H1 (cell line): ENCODE data around the gene HOXA6. TPM values are rescaled to one million over a fixed set of nuclear protein-coding genes. Genes with fewer than 3 reads are reported as not detected.

Source experiments
- CTCF ChIA-PET: fragments of 300-600 bp; sonication (Branson Sonifier 250); formaldehyde crosslinking; loops from one replicate; lab custom pipeline; 2021; ENCODE audit not compliant: partially characterized antibody; lab: Charles Lee
- POLR2A ChIA-PET: fragments of 300-600 bp; sonication (Branson Sonifier 250); formaldehyde crosslinking; loops from one replicate; lab custom pipeline; 2021; ENCODE audit warnings: inconsistent platforms; ENCODE audit not compliant: partially characterized antibody; lab: Charles Lee
- DNase-seq, 2 experiments: peaks; one replicate each; pipeline versions ENCODE4 v3.0.0 to v3.0.0-alpha.2; 2010 to 2022; ENCODE audit warnings: low spot score in 2 of 2, low read depth in 1 of 2, mixed read lengths in 1 of 2
- FAIRE-seq: peaks from 2 replicates; lab custom pipeline; 2011; peaks lifted over from hg19 to GRCh38; lab: Jason Lieb, UNC
- H2AFZ ChIP-seq: 2 replicates; pipeline ENCODE4 v1.8.1; 2012; ENCODE audit warnings: low read length, inconsistent platforms
- H2AK5ac ChIP-seq: 2 replicates; pipeline ENCODE4 v1.6.1; 2013; ENCODE audit warnings: low read depth, low read length
- H2BK120ac ChIP-seq: replicated peaks from 2 replicates; pipeline ENCODE3; 2013; ENCODE audit warnings: low read depth, low read length, inconsistent platforms
- H2BK12ac ChIP-seq: 2 replicates; pipeline ENCODE4 v1.6.1; 2013; ENCODE audit warnings: low read depth, low read length
- H2BK15ac ChIP-seq: 2 replicates; pipeline ENCODE4 v1.6.1; 2013; ENCODE audit warnings: low read length
- H2BK20ac ChIP-seq: 2 replicates; pipeline ENCODE4 v1.6.1; 2013; ENCODE audit warnings: low read length
- H2BK5ac ChIP-seq: 2 replicates; pipeline ENCODE4 v1.6.1; 2013; ENCODE audit warnings: low read depth, low read length
- H3K14ac ChIP-seq: 2 replicates; pipeline ENCODE4 v1.6.1; 2013; ENCODE audit warnings: inconsistent platforms; ENCODE audit not compliant: insufficient read length
- H3K18ac ChIP-seq: 2 replicates; pipeline ENCODE4 v1.6.1; 2013; ENCODE audit warnings: low read length; ENCODE audit errors: extremely low read depth
- H3K23ac ChIP-seq: 2 replicates; pipeline ENCODE4 v1.6.1; 2013; ENCODE audit warnings: inconsistent platforms; ENCODE audit not compliant: insufficient read length
- H3K23me2 ChIP-seq: 2 replicates; pipeline ENCODE4 v1.6.1; 2013; ENCODE audit warnings: low read depth, low read length
- H3K27ac ChIP-seq: 2 replicates; pipeline ENCODE4 v1.6.1; 2011; ENCODE audit warnings: low read depth, low read length, inconsistent platforms
- H3K27me3 ChIP-seq, 4 experiments: replicated peaks in 1 of 4; 1 replicate in 1 of 4; 2 replicates in 3 of 4; pipeline versions ENCODE4 v1.6.1 to v1.8.1; 2011 to 2013; ENCODE audit warnings: low read length in 3 of 4, mild to moderate bottlenecking in 3 of 4, inconsistent platforms in 2 of 4, mixed read lengths in 2 of 4, moderate library complexity in 1 of 4; ENCODE audit not compliant: control insufficient read depth in 3 of 4, insufficient read depth in 3 of 4; ENCODE audit errors: extremely low read depth in 1 of 4
- H3K36me3 ChIP-seq, 4 experiments: 2 replicates each; pipeline versions ENCODE4 v1.6.1 to v1.8.1; 2011 to 2013; ENCODE audit warnings: mild to moderate bottlenecking in 4 of 4, low read length in 3 of 4, moderate library complexity in 2 of 4, control low read depth in 1 of 4, inconsistent platforms in 1 of 4; ENCODE audit not compliant: insufficient read depth in 4 of 4, control insufficient read depth in 2 of 4
- H3K4ac ChIP-seq: replicated peaks from 2 replicates; pipeline ENCODE3; 2013; ENCODE audit warnings: low read length, low read depth, mixed read lengths, inconsistent platforms; ENCODE audit not compliant: insufficient read length
- H3K4me1 ChIP-seq, 4 experiments: replicated peaks in 1 of 4; 1 replicate in 1 of 4; 2 replicates in 3 of 4; pipeline versions ENCODE4 v1.6.1 to v1.8.1; 2011 to 2013; ENCODE audit warnings: low read length in 3 of 4, inconsistent platforms in 2 of 4, mixed read lengths in 1 of 4; ENCODE audit not compliant: insufficient read depth in 4 of 4, control insufficient read depth in 3 of 4
- H3K4me2 ChIP-seq, 2 experiments: 2 replicates each; pipeline versions ENCODE4 v1.6.1 to v1.8.1; 2011 to 2013; ENCODE audit warnings: low read depth in 2 of 2, low read length in 2 of 2, control low read depth in 1 of 2, inconsistent platforms in 1 of 2, mild to moderate bottlenecking in 1 of 2; ENCODE audit not compliant: insufficient read depth in 1 of 2
- H3K4me3 ChIP-seq, 4 experiments: fragments of 200-600, 300-600 bp in 1 of 4; sonication (generic), shearing (Covaris generic), sonication (Bioruptor Twin) in 1 of 4; 2 replicates each; pipeline versions ENCODE4 v1.5.1 to v1.8.1; 2011 to 2016; ENCODE audit warnings: low read length in 4 of 4, low read depth in 3 of 4, control low read depth in 2 of 4, inconsistent platforms in 2 of 4, mild to moderate bottlenecking in 2 of 4, mixed read lengths in 1 of 4, moderate library complexity in 1 of 4; ENCODE audit not compliant: insufficient read depth in 2 of 4; ENCODE audit errors: extremely low read depth in 1 of 4
- H3K56ac ChIP-seq: replicated peaks from 2 replicates; pipeline ENCODE3; 2013; ENCODE audit warnings: low read depth, mild to moderate bottlenecking, mixed read lengths, low read length, inconsistent platforms; ENCODE audit not compliant: insufficient read length
- H3K79me1 ChIP-seq: 2 replicates; pipeline ENCODE4 v1.6.1; 2013; ENCODE audit warnings: low read depth, low read length, control low read depth
- H3K79me2 ChIP-seq, 2 experiments: 2 replicates each; pipeline versions ENCODE4 v1.6.1 to v1.8.1; 2012 to 2013; ENCODE audit warnings: low read length in 2 of 2, mild to moderate bottlenecking in 2 of 2, inconsistent platforms in 1 of 2; ENCODE audit not compliant: insufficient read depth in 2 of 2, control insufficient read depth in 1 of 2
- H3K9ac ChIP-seq, 4 experiments: replicated peaks in 1 of 4; 1 replicate in 1 of 4; 2 replicates in 3 of 4; pipeline versions ENCODE4 v1.6.1 to v1.8.1; 2011 to 2013; ENCODE audit warnings: low read depth in 3 of 4, low read length in 3 of 4, control low read depth in 2 of 4, mild to moderate bottlenecking in 2 of 4, moderate library complexity in 2 of 4, inconsistent platforms in 1 of 4; ENCODE audit errors: extremely low read depth in 1 of 4
- H3K9me3 ChIP-seq, 2 experiments: 2 replicates each; pipeline versions ENCODE4 v1.6.1 to v1.8.1; 2012 to 2013; ENCODE audit warnings: mild to moderate bottlenecking in 2 of 2, moderate library complexity in 2 of 2, control low read depth in 1 of 2, inconsistent platforms in 1 of 2, low read depth in 1 of 2, low read length in 1 of 2, mixed read lengths in 1 of 2; ENCODE audit not compliant: insufficient read depth in 2 of 2
- H4K20me1 ChIP-seq, 2 experiments: replicated peaks in 1 of 2; 2 replicates each; pipeline versions ENCODE3 to v1.8.1; 2011 to 2013; ENCODE audit warnings: inconsistent platforms in 2 of 2, low read length in 2 of 2, mild to moderate bottlenecking in 1 of 2; ENCODE audit not compliant: insufficient read depth in 2 of 2, control insufficient read depth in 1 of 2
- H4K5ac ChIP-seq: 2 replicates; pipeline ENCODE4 v1.6.1; 2013; ENCODE audit warnings: low read length, low read depth, mixed read lengths, inconsistent platforms; ENCODE audit not compliant: insufficient read length
- H4K8ac ChIP-seq: 2 replicates; pipeline ENCODE4 v1.8.0; 2013; ENCODE audit warnings: mild to moderate bottlenecking, moderate library complexity, low read length, inconsistent platforms; ENCODE audit not compliant: insufficient read depth; ENCODE audit errors: extremely low read depth
- H4K91ac ChIP-seq: replicated peaks from 2 replicates; pipeline ENCODE3; 2013; ENCODE audit warnings: low read length, mixed read lengths, inconsistent platforms; ENCODE audit not compliant: insufficient read length
- ATF2 ChIP-seq: IDR thresholded peaks from 2 replicates; pipeline ENCODE4 v1.6.1; 2012; ENCODE audit warnings: low read length, inconsistent platforms
- CHD1 ChIP-seq: IDR thresholded peaks from 2 replicates; pipeline ENCODE4 v1.6.1; 2012; ENCODE audit warnings: low read depth, low read length, improper control_type of control experiment
- E2F6 ChIP-seq: IDR thresholded peaks from 2 replicates; pipeline ENCODE4 v1.6.1; 2012; ENCODE audit warnings: inconsistent platforms
- GTF2F1 ChIP-seq: IDR thresholded peaks from 2 replicates; pipeline ENCODE4 v1.6.1; 2012; ENCODE audit warnings: low read depth, low read length, improper control_type of control experiment, borderline replicate concordance
- KDM4A ChIP-seq: IDR thresholded peaks from one replicate; pipeline ENCODE4 v1.7.1; 2012; ENCODE audit warnings: low read depth, mild to moderate bottlenecking, moderate library complexity, low read length, inconsistent platforms; ENCODE audit not compliant: severe bottlenecking
- MAFK ChIP-seq: IDR thresholded peaks from 2 replicates; pipeline ENCODE4 v1.6.1; 2012; ENCODE audit warnings: low read depth, mild to moderate bottlenecking, improper control_type of control experiment, low read length
- NANOG ChIP-seq: IDR thresholded peaks from 2 replicates; pipeline ENCODE4 v1.6.1; 2011; ENCODE audit warnings: low read length, low read depth, mild to moderate bottlenecking, inconsistent platforms; ENCODE audit not compliant: insufficient read depth, poor library complexity, severe bottlenecking
- NRF1 ChIP-seq: IDR thresholded peaks from 2 replicates; pipeline ENCODE4 v1.6.1; 2011; ENCODE audit warnings: mild to moderate bottlenecking, low read depth, low read length, improper control_type of control experiment
- PHF8 ChIP-seq: fragments of 200-600 bp; sonication (generic); conservative IDR thresholded peaks from 2 replicates; pipeline ENCODE4 v1.7.1; 2012; ENCODE audit warnings: low read depth, mild to moderate bottlenecking, inconsistent platforms, low read length, moderate library complexity
- RBBP5 ChIP-seq: IDR thresholded peaks from 2 replicates; pipeline ENCODE4 v1.7.1; 2012; ENCODE audit warnings: low read depth, mild to moderate bottlenecking, inconsistent platforms, low read length, moderate library complexity, borderline replicate concordance
- SP1 ChIP-seq: IDR thresholded peaks from 2 replicates; pipeline ENCODE4 v1.6.1; 2011; ENCODE audit warnings: low read depth, low read length
- WGBS, 2 experiments: shearing (Covaris generic) in 1 of 2; methylation state at CpG; one replicate each; pipeline versions ENCODE4 v1.1.6 to v1.1.7; 2013 to 2015; ENCODE audit warnings: low lambda C conversion rate in 2 of 2, mixed read lengths in 2 of 2, inconsistent platforms in 1 of 2, low coverage in 1 of 2, missing lambda C conversion rate in 1 of 2; ENCODE audit not compliant: insufficient replicate concordance in 2 of 2, insufficient coverage in 1 of 2, insufficient read length in 1 of 2; ENCODE audit errors: extremely low coverage in 1 of 2, missing lambda C conversion rate in 1 of 2; 5-methylcytosine and 5-hydroxymethylcytosine counted together
- polyA plus RNA-seq, 7 experiments: library from polyadenylated mRNA; depleted of rRNA in 3 of 7; stranded (reverse) in 5 of 7; unstranded in 2 of 7; fragments of >200 nt in 5 of 7; fragments of 200-250 nt in 2 of 7; gene quantifications; 1 replicate in 5 of 7; 2 replicates in 1 of 7; 4 replicates in 1 of 7; pipeline versions ENCODE4 v1.2.1 to v1.2.3, GENCODE V29; 2011 to 2013; ENCODE audit warnings: missing spikeins in 2 of 7, mixed read lengths in 2 of 7
- total RNA-seq: library from RNA; stranded (reverse); fragmentation: NEBNext Ultra II Directional; extraction: Animal tissue kit (Norgen Biotek cat#: 25700); gene quantifications from 2 replicates; pipeline ENCODE4 v1.2.1, GENCODE V29; 2021

The HOXA6 gene
- total and polyA plus RNA-seq, 2 of the 8 experiments (the other 6 are each of a cell fraction or from before 2014, with no cell fraction given): not detected

- H3K27me3 ChIP-seq: peaks cover 96 to 99% (median 97%) of the 10 kb centered on the region in 4 experiments
- CTCF ChIA-PET: interaction anchor here (0.6 to 4.8 kb wide), 5 partner anchors 16 to 1173 kb away, joined by 3 to 33 read pairs (median 3); partner anchors contain the start of gene HOXA5
- TF ChIP-seq MAFK: no peak
- TF ChIP-seq GTF2F1: no peak
- TF ChIP-seq CHD1: no peak
- TF ChIP-seq RBBP5: no peak
- TF ChIP-seq SP1: no peak
- TF ChIP-seq KDM4A: no peak
- TF ChIP-seq E2F6: no peak
- TF ChIP-seq NRF1: no peak
- TF ChIP-seq PHF8: no peak
- no peak for TF ChIP-seq NANOG
- no peak for TF ChIP-seq ATF2
Observed at GRCh38 chr7:27114881-27115220, 32.7 kb downstream of the HOXA6 start.

More at GRCh38 chr7:27114881-27115220, 32.7 kb downstream of the HOXA6 start:
- Histone ChIP-seq H3K4me1 (peaks cover 0 to 11% (median 3%) of the 10 kb centered on the region in 4 experiments; a peak in 5 of 7 replicates), H3K9me3 (no peaks in the 10 kb centered on the region), H3K14ac (no peak overlapping the region), H4K91ac (no peak overlapping the region), H2BK12ac (no peak overlapping the region; the same call in 1 of the 2 replicates), H4K20me1 (peaks cover 32 to 44% of the 10 kb centered on the region in 2 experiments), H3K9ac (no peak overlapping the region), H3K4ac (no peak overlapping the region), H2BK15ac (no peak overlapping the region), H4K5ac (no peak overlapping the region), H2AFZ (no peak overlapping the region), H4K8ac (no peak overlapping the region), H3K4me2 (no peak overlapping the region; a peak in 1 of 4 replicates), H3K18ac (no peak overlapping the region), H3K79me1 (no peaks in the 10 kb centered on the region), H3K36me3 (peaks cover 0 to 3% (median 0%) of the 10 kb centered on the region in 4 experiments; a peak in 2 of 8 replicates), H3K23me2 (no peaks in the 10 kb centered on the region), H3K27ac (no peak overlapping the region), H3K79me2 (no peaks in the 10 kb centered on the region), H2BK5ac (no peak overlapping the region), H3K4me3 (no peak overlapping the region), H2BK120ac (no peak overlapping the region), H2AK5ac (no peak overlapping the region), H3K23ac (no peak overlapping the region), H2BK20ac (no peak overlapping the region), H3K56ac (no peak overlapping the region)
- no peak for DNase-seq
- no peak for FAIRE-seq
- 12% methylated on average over 6 of the region's 6 CpGs; no CpG with 5 or more reads in 1 of the 2 experiments for WGBS, 2 experiments
- POLR2A ChIA-PET: no interaction called here
